Measurements from ENCODE around the gene ATG12.
"Not testable (repeated sequence)": the region's sequence is repeated elsewhere in the genome, so short reads cannot be mapped to it uniquely, and the experiment has no call there.

Gene ATG12

DNA sequence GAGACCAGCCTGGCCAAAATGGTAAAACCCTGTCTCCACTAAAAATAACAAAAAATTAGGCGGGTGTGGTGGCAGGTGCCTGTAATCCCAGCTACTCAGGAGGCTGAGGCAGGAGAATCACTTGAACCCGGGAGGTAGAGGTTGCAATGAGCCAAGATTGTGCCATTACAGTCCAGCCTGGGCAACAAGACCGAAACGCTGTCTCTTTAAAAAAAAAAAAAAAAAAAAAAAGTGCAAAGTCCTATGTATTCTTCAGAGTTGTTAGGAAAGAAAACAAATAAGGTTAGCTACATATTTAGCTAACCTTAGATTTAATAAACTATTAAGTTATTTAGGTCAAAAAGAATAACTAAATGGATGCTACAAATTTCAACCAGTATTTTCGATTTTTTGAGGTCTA is 11.5 kb downstream of the ATG12 start:
- Mint-ChIP-seq H3K4me1 (peaks cover 4 to 8% of the 10 kb centered on the region in 2 donors), H3K4me3 (no peak overlapping the region), H3K27me3 (peaks cover 0 to 2% of the 10 kb centered on the region in 2 donors), H3K36me3 (peaks cover 29 to 39% of the 10 kb centered on the region in 2 donors), H3K27ac (no peak overlapping the region), H3K9me3 (peaks cover 9 to 17% of the 10 kb centered on the region in 2 donors)
- ATAC-seq (replicated peaks) (no peak), DNase-seq (no peak)

DNA sequence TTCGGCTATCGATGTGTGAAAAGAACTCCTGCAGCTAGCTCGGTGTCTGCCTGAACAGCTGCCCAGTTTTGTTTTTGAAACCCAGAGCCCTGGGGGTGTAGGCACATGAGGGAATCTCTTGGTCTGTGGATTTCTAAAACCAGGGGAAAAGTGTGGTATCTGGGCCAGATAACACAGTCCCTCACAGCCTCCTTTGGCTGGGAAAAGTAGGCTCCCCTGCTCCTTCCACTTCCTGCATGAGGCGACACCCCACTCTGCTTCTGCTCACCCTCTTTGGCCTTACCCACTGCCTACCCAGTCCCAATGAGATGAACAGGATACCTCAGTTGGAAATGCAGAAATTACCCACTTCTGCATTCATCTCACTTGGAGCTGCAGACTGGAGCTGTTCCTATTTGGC is 15.4 kb downstream of the ATG12 start:
- DNase-seq (no peak), ATAC-seq (replicated peaks) (no peak)
- Mint-ChIP-seq H3K4me1 (peaks cover 0 to 1% of the 10 kb centered on the region in 2 donors), H3K9me3 (peaks cover 11 to 21% of the 10 kb centered on the region in 2 donors), H3K27ac (no peak overlapping the region), H3K36me3 (peaks cover 18 to 22% of the 10 kb centered on the region in 2 donors), H3K4me3 (no peak overlapping the region), H3K27me3 (peaks cover 5 to 10% of the 10 kb centered on the region in 2 donors)

DNA sequence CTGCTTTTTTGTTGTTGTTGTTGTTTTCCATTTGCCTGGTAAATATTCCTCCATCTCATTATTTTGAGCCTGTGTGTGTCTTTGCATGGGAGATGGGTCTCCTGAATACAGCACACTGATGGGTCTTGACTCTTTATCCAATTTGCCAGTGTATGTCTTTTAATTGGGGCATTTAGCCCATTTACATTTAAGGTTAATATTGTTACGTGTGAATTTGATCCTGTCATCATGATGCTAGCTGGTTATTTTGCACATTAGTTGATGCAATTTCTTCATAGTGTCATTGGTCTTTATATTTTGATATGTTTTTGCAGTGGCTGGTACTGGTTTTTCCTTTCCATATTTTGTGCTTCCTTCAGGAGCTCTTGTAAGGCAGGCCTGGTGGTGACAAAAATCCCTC is 16.4 kb downstream of the ATG12 start:
- not testable (repeated sequence) for H3K4me3 Mint-ChIP-seq; H3K4me1 Mint-ChIP-seq; ATAC-seq (replicated peaks); DNase-seq; H3K27ac Mint-ChIP-seq
- Mint-ChIP-seq H3K27me3 (peaks cover 10 to 20% of the 10 kb centered on the region in 2 donors), H3K36me3 (peaks cover 18 to 22% of the 10 kb centered on the region in 2 donors), H3K9me3 (peaks cover 11 to 21% of the 10 kb centered on the region in 2 donors)

DNA sequence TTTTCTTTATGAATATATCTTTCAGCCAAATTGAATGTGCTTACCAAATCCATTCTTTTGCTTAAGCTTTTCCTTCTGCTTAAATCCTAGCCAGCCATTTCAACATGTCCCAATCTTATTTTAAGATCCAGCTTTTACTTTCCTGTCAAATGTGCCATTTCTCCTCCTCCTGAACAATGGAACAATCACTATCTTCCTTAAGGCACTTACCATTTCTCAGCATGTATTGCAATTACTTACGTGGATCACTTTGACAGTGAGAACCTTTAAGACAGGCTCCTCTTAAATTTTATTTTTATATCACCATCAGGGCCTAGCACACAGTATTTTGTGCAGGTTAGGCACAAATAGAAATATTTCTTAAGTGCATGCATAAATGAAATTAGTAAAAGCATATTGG is 20.5 kb downstream of the ATG12 start:
- H3K27me3 Mint-ChIP-seq: peaks cover 31 to 50% of the 10 kb centered on the region in 2 donors
- H3K4me1 Mint-ChIP-seq: peaks cover 7 to 11% of the 10 kb centered on the region in 2 donors
- H3K27ac Mint-ChIP-seq: no peak overlapping the region
- ATAC-seq (replicated peaks) (no peak), DNase-seq (no peak)
- peaks cover 6 to 10% of the 10 kb centered on the region in 2 donors for H3K9me3 Mint-ChIP-seq
- H3K36me3 Mint-ChIP-seq: no peaks in the 10 kb centered on the region
- no peak overlapping the region for H3K4me3 Mint-ChIP-seq

DNA sequence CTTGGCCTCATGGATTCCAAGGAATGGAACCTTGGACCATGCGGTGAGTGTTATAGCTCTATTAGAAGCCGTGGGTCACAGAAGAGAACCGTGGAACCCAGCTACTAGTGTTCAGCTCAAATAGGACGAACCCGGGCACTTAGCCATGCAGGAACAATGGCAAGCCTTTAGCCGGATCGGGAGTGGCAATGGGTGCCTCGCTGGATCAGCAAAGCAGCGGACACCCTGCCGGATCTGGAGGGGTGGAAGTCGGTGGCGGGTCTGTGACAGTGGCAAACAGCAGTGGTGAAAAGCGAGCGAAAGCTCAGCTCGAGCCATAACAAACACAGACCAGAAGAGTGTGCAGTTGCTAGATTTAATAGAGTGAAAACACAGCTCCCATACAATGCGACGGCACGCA is 22.5 kb downstream of the ATG12 start:
- Mint-ChIP-seq H3K9me3 (no peaks in the 10 kb centered on the region), H3K4me1 (peaks cover 12 to 20% of the 10 kb centered on the region in 2 donors), H3K4me3 (no peak overlapping the region), H3K27ac (no peak overlapping the region), H3K36me3 (no peaks in the 10 kb centered on the region), H3K27me3 (peaks cover 45 to 70% of the 10 kb centered on the region in 2 donors)
- no peak for DNase-seq
- no peak for ATAC-seq (replicated peaks)

DNA sequence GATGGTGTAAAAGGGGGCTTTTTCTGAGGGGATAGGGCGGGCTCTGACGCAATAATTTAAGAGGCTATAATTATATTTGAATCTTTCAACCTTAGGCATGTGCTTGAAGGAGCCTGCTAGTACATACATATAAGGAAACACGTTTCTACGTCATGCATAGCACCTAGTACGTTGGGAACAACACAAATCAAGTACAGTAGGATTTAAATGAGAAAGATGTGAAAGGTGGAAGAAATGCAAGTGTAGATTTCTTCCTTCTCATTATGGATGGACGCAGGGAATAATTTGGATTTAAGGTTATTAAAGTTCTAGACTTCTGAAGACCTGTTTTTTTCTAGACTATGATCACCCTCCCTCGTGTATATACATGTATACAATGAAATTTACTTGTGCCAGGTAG is 24.0 kb downstream of the ATG12 start:
- Mint-ChIP-seq H3K27ac (no peak overlapping the region), H3K9me3 (no peaks in the 10 kb centered on the region), H3K36me3 (no peaks in the 10 kb centered on the region), H3K27me3 (peaks cover 51 to 75% of the 10 kb centered on the region in 2 donors), H3K4me3 (no peak overlapping the region), H3K4me1 (peaks cover 12 to 20% of the 10 kb centered on the region in 2 donors)
- ATAC-seq (replicated peaks) (no peak), DNase-seq (no peak)

DNA sequence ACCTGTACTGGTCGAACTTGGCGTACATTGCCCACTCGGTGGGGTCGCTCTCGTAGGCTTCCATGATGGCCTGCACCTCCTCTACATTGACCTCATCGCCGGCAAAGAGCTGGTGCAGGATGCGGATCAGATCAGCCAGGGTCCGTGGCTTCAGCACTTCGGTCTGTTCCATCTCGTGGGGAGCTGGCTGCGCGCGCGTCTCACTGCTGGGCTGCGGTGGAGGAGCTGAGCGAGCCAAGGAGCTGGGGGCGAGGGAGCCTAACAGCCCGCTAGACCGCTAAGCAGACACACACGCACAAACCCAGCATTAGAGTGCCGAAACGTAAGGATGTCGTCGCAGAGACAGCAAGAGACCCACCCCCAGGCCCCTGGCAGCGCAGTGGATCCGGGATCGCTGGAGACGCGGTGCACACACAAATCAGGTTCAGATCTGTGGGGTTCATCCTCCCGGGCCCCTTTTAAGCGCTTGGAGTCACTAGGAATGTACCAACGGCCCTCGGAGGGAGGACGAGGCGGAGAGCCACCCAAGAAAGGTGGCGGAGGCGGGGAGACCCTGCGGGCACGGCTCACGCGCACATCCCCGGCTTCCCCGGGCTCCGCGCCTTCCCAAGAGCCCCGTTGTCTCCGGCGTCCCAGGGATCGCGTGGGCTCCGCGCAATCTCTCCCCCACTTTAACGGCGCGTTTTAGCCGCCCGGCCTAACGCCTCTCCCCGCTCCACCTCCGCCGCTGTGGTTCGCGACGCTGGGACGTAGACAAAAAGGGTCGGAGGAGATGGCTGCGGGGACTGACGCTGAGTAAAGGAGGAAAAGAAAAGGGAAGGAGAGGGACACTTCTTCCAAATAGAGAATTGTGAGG is 24.9 kb downstream of the ATG12 start, which contains the start of gene CDO1:
Gene CDO1 (minus strand): TSS at position 434 of the 856 bp plus-strand sequence. CDS start 262 bp downstream, at position 172.
- peak within 1 kb of the TSS; percentile 47 for H3K27ac Mint-ChIP-seq
- H3K4me1 Mint-ChIP-seq: peaks cover 12 to 20% of the 10 kb centered on the region in 2 donors
- H3K36me3 Mint-ChIP-seq: no peaks in the 10 kb centered on the region
- H3K4me3 Mint-ChIP-seq: peak within 1 kb of the TSS; percentile 79 to 83
- peaks cover 56 to 80% of the 10 kb centered on the region in 2 donors for H3K27me3 Mint-ChIP-seq
- DNase-seq (no peak), ATAC-seq (replicated peaks) (peak; percentile 75)
- H3K9me3 Mint-ChIP-seq: no peaks in the 10 kb centered on the region

DNA sequence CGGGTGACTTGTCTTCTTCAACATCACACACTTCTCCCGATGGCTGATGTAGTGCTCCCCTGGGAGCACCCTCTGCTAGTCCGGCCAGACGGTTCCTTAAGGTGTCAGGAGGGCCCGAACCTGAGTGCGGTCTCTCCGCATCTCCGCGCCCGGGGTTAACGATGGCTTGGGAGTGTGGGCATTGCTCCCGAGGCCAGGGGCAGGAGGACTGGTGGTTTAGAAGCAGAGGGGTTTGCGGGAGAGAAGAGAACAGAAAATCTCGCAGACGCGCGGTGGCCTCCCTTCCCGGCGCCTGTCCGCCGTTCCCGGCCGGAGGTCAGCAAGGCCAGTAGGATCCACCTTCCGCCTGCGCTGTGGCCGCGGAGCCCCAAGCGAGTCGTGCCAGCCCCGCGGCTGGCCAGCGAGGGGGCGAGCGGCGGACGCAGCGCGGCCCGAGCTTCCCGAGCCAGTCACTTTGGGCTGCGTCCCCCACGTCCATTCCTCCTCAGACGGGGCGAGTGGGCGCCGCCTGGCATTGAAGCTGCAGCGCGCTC is 25.6 kb downstream of the ATG12 start:
- H3K27me3 Mint-ChIP-seq: peaks cover 63 to 83% of the 10 kb centered on the region in 2 donors
- peaks cover 12 to 20% of the 10 kb centered on the region in 2 donors for H3K4me1 Mint-ChIP-seq

DNA sequence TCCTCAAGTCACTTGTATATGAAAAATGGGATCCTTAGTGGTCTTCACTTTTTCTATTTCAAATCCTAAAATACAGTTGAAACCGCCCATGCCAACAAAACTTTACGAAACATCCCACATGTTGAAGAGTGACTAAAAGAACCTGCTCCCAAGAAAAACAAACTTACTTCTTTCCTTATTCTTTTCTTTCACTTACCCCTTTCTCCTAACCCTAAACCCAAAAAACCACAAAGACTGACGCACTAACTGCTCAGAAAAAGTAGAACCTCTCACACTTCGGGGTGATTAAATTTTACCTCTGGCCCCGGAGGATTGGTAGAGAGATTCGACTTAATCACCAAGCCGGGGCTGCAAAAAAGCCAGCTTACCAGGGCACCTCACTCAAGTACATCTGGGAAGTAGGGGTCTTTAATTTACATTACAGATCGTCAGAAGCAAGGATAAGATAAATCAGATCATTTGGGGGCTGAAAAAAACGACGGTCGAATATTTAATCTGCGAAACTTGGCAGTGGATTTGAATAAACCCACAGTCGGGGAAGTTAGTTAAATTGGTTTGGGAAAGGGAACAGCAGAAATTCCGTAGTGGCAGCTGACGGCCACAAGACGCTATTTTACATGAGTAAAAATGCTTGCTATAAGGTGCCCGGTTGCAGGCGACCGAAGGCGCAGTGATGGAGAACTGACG is 26.2 kb downstream of the ATG12 start:
- DNase-seq (no peak), ATAC-seq (replicated peaks) (peak in 1 of 2 donors; percentile 10)
- Mint-ChIP-seq H3K36me3 (no peaks in the 10 kb centered on the region), H3K4me3 (peak overlapping the region; percentile 67 to 83), H3K27me3 (peaks cover 59 to 77% of the 10 kb centered on the region in 2 donors), H3K4me1 (peaks cover 12 to 20% of the 10 kb centered on the region in 2 donors), H3K27ac (no peak overlapping the region), H3K9me3 (no peaks in the 10 kb centered on the region)

More for the DNA sequence above, 25.6 kb downstream of the ATG12 start:
- Mint-ChIP-seq H3K36me3 (no peaks in the 10 kb centered on the region), H3K9me3 (no peaks in the 10 kb centered on the region), H3K27ac (no peak overlapping the region), H3K4me3 (peak overlapping the region; percentile 79 to 83)
- no peak for DNase-seq
- ATAC-seq (replicated peaks): peak; percentile 21 to 48

DNA sequence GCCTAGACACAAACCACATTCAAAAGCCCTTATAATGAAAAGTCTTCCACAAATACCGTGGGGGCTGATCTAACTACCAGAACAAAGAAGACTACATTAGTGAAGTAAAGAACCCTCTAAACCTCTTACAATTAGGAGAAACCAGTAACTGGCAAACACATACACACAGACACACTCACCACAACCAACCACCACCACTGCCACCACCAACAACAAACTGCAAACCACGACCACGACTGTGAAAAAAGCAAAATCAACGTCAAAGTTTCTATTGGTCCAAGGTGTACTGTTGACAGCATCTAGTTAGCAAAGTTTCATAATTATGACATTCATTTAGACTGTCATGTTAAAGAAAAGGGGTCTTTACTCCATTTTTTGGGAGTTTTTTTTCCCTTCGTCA is 27.6 kb downstream of the ATG12 start:
- ATAC-seq (replicated peaks) (no peak), DNase-seq (no peak)
- Mint-ChIP-seq H3K27me3 (peaks cover 56 to 66% of the 10 kb centered on the region in 2 donors), H3K4me3 (no peak overlapping the region), H3K27ac (no peak overlapping the region), H3K36me3 (no peaks in the 10 kb centered on the region), H3K4me1 (peaks cover 12 to 20% of the 10 kb centered on the region in 2 donors), H3K9me3 (no peaks in the 10 kb centered on the region)

DNA sequence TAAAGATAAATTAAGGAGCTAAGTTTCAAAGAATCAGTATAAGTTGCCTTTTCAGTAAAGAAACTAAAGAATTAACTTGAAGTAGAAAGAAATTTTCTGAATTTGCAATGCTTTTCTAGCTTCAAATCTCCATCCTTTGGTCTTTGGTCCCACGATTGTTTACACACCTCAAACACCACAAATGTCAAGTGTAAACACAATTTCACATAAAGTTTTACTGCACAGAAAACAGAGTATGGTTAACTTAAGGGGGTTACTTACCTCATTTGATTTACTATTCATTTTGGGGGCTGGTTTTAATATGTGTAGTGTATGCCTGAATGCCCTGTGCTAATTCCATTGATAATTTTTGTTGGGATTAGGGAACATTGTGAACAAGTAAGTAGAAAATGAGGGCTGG is 29.0 kb downstream of the ATG12 start:
- Mint-ChIP-seq H3K36me3 (no peaks in the 10 kb centered on the region), H3K27me3 (peaks cover 51 to 60% of the 10 kb centered on the region in 2 donors), H3K27ac (no peak overlapping the region), H3K4me1 (peaks cover 12 to 20% of the 10 kb centered on the region in 2 donors), H3K4me3 (no peak overlapping the region), H3K9me3 (no peaks in the 10 kb centered on the region)
- ATAC-seq (replicated peaks) (no peak), DNase-seq (no peak)

DNA sequence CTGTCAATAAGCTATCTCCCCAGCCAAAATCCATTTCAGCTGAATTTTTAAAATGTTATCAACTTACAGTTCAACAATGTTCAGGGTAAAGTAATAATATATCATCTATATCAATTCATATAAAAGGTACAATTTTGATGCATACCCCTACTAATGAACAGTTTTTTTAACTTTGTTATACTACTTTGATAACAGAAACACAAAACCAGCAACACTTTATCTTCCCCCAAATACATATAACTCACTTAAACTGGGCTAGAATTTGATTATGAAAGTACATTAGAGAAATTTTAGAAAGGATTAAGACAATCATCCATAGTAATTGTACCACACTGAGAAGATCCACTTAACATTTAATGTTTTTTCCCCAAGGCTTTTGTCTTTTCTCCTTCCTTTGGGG is 30.0 kb downstream of the ATG12 start:
- no peak for ATAC-seq (replicated peaks)
- Mint-ChIP-seq H3K27me3 (peaks cover 49 to 60% of the 10 kb centered on the region in 2 donors), H3K4me1 (peaks cover 8 to 15% of the 10 kb centered on the region in 2 donors), H3K36me3 (no peaks in the 10 kb centered on the region), H3K4me3 (no peak overlapping the region), H3K9me3 (no peaks in the 10 kb centered on the region), H3K27ac (no peak overlapping the region)
- DNase-seq: no peak

DNA sequence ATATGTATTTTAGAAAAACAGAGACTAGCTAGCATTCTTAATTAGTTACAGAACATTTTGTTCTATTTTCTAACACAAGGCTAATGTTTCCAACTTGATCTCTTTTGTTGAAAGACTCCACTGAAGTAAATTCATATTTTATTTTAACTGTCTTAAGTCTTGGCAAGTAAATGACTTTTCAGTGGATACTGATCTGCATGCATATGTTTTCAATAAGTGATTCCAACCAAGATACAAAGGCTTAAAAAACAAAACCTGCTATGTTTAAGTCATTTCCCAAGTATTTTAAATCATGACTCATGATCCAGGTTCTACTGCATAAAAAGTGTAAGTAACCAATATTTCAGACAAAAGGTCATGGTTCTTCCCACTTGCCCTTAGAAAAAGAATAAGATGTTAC is 30.6 kb downstream of the ATG12 start:
- ATAC-seq (replicated peaks) (no peak), DNase-seq (no peak)
- H3K4me1 Mint-ChIP-seq: peaks cover 5 to 9% of the 10 kb centered on the region in 2 donors
- H3K4me3 Mint-ChIP-seq: no peak overlapping the region
- no peak overlapping the region for H3K27ac Mint-ChIP-seq
- H3K27me3 Mint-ChIP-seq: peaks cover 46 to 58% of the 10 kb centered on the region in 2 donors
- no peaks in the 10 kb centered on the region for H3K9me3 Mint-ChIP-seq
- H3K36me3 Mint-ChIP-seq: no peaks in the 10 kb centered on the region

DNA sequence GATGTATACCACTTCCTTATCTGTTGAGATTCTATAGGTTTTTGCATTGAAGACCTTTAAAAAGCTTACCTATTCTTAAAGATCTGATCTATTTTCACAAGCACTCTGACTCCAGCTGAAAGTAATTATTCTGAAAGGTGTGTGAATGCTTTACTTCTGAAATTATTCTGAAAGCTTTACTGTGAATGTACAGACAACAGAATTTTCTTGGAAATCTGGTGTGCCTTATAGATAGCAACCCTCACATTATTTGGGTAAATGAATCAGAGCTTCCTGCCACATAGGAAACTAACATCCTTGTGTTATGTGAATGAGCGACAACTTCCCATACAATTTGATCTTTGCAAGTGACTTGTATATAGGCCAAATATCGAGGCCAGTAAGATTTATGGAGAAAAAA is 31.4 kb downstream of the ATG12 start:
- Mint-ChIP-seq H3K4me1 (peaks cover under 1 to 1% of the 10 kb centered on the region in 2 donors), H3K27ac (no peak overlapping the region), H3K27me3 (peaks cover 38 to 50% of the 10 kb centered on the region in 2 donors), H3K9me3 (no peaks in the 10 kb centered on the region), H3K36me3 (no peaks in the 10 kb centered on the region), H3K4me3 (no peak overlapping the region)
- DNase-seq (no peak), ATAC-seq (replicated peaks) (no peak)
